Ascending aorta (tissue), 2 donors: ENCODE measurements around the gene ANKRD37. TPM values are rescaled to one million over a fixed set of nuclear protein-coding genes. Genes with fewer than 3 reads are reported as not detected.

Experiments
- DNase-seq, 2 donors: peaks; one replicate each; pipeline ENCODE4 v3.0.0-alpha.2; 2019; ENCODE audit warnings: low spot score in 2 of 2
- H3K27ac ChIP-seq, 2 donors: fragments of 200-600 bp; sonication (generic); one replicate each; pipeline ENCODE4 v1.5.1; 2016 to 2017; ENCODE audit warnings: mild to moderate bottlenecking in 1 of 2
- H3K27me3 ChIP-seq: fragments of 200-600 bp; sonication (generic); one replicate; pipeline ENCODE4 v1.5.1; 2017
- H3K36me3 ChIP-seq, 2 donors: fragments of 200-600 bp; sonication (generic); one replicate each; pipeline ENCODE4 v1.5.1; 2016
- H3K4me1 ChIP-seq, 2 donors: fragments of 200-600 bp; sonication (generic); one replicate each; pipeline ENCODE4 v1.5.1; 2016 to 2017; ENCODE audit warnings: mild to moderate bottlenecking in 1 of 2
- H3K4me3 ChIP-seq, 2 donors: fragments of 200-600 bp; sonication (generic); one replicate each; pipeline ENCODE4 v1.5.1; 2016 to 2017; ENCODE audit warnings: mild to moderate bottlenecking in 1 of 2
- H3K9me3 ChIP-seq, 2 donors: fragments of 200-600 bp; sonication (generic); one replicate each; pipeline ENCODE4 v1.5.1; 2016
- intact Hi-C: fragments of 100-400 bp; cut with DNase I; formaldehyde crosslinking; loops from one replicate; pipeline ENCODE4 v1.15.1; 2023
- total RNA-seq: library from RNA; depleted of rRNA; stranded (reverse); fragments of >200 nt; gene quantifications from one replicate; pipeline ENCODE4 v1.1.0, GENCODE V29; 2016
- TF ChIP-seq, protein P1 (sequence below), 3 experiments: fragments of 200-600 bp in 2 of 3; fragments of 450-650 bp in 1 of 3; sonication (generic) in 2 of 3; IDR thresholded peaks; one replicate each; pipeline ENCODE4 v1.5.1; 2016 to 2019; ENCODE audit warnings: antibody characterized with exemption in 3 of 3, mild to moderate bottlenecking in 1 of 3, moderate library complexity in 1 of 3

ANKRD37 gene
- total RNA-seq, 1 donor from 2014 or later = 1.9 TPM

DNA sequence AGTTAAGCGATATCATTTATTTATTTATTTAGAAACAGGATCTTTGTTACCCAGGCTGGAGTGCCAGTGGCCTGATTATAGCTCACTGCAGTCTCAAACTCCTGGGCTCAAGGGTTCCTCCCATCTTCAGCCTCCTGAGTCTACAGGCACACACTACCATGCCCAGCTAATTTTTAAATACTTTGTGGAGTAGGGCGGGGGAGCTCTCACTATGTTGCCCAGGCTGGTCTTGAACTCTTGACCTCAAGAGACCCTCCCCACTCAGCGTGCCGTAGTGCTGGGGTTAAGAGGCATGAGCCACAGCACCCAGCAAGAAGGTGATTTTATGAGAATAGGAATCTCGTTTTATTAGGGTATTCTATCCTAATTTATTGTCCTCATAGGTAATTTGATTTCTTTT is 33.0 kb downstream of the ANKRD37 start:
- TF ChIP-seq, protein P1, sequence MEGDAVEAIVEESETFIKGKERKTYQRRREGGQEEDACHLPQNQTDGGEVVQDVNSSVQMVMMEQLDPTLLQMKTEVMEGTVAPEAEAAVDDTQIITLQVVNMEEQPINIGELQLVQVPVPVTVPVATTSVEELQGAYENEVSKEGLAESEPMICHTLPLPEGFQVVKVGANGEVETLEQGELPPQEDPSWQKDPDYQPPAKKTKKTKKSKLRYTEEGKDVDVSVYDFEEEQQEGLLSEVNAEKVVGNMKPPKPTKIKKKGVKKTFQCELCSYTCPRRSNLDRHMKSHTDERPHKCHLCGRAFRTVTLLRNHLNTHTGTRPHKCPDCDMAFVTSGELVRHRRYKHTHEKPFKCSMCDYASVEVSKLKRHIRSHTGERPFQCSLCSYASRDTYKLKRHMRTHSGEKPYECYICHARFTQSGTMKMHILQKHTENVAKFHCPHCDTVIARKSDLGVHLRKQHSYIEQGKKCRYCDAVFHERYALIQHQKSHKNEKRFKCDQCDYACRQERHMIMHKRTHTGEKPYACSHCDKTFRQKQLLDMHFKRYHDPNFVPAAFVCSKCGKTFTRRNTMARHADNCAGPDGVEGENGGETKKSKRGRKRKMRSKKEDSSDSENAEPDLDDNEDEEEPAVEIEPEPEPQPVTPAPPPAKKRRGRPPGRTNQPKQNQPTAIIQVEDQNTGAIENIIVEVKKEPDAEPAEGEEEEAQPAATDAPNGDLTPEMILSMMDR (IDR thresholded peaks at IDR 0.05) = no peak
- H3K4me3 ChIP-seq = no peak overlapping the region
- DNase-seq = no peak
- no peak overlapping the region for H3K27ac ChIP-seq
- H3K9me3 ChIP-seq = no peaks in the 10 kb centered on the region
- no peaks in the 10 kb centered on the region for H3K27me3 ChIP-seq
- no peaks in the 10 kb centered on the region for H3K36me3 ChIP-seq
- intact Hi-C loops = loop anchor here (5.0 to 10.0 kb wide), 3 partner anchors 168 to 1027 kb away; partner anchors contain the start of genes CFAP97 and SNX25
- H3K4me1 ChIP-seq = no peaks in the 10 kb centered on the region

- H3K27ac ChIP-seq = no peak overlapping the region
- no peaks in the 10 kb centered on the region for H3K36me3 ChIP-seq
- DNase-seq = no peak
- H3K4me1 ChIP-seq = no peaks in the 10 kb centered on the region
- TF ChIP-seq, protein P1 (IDR thresholded peaks at IDR 0.05) = no peak
- intact Hi-C loops = no loop called here
- H3K4me3 ChIP-seq = no peak overlapping the region
- H3K27me3 ChIP-seq = no peaks in the 10 kb centered on the region
- H3K9me3 ChIP-seq = no peaks in the 10 kb centered on the region
Measured at GRCh38 chr4:185435466-185435865, 38.8 kb downstream of the ANKRD37 start.

DNA sequence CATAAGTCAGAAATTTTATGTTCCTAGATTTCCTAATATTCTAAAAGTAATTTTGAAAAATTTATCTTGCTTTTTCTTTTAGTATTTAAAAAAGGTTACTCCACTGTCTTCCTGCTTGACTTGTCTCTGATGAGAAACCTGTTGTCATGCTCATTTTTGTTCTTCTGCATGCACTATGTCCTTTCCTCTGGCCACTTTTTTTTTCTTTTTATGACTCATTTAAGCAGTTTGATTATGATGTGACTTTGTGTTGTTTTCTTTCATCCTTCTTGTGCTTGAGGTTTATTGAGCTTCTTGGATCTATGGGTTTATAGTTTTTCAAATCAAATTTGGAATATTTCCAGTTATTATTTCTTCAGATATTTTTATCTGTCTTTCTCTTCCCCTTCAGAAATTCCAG is 41.2 kb downstream of the ANKRD37 start:
- Histone ChIP-seq H3K4me3 (no peak overlapping the region), H3K9me3 (no peaks in the 10 kb centered on the region), H3K27ac (no peak overlapping the region), H3K27me3 (no peaks in the 10 kb centered on the region), H3K4me1 (no peaks in the 10 kb centered on the region), H3K36me3 (no peaks in the 10 kb centered on the region)
- TF ChIP-seq, protein P1 (IDR thresholded peaks at IDR 0.05) = no peak
- intact Hi-C loops = no loop called here
- DNase-seq = no peak

- TF ChIP-seq, protein P1 (IDR thresholded peaks at IDR 0.05) = no peak
- Histone ChIP-seq H3K27me3 (no peaks in the 10 kb centered on the region), H3K27ac (no peak overlapping the region), H3K4me3 (no peak overlapping the region), H3K4me1 (no peaks in the 10 kb centered on the region), H3K36me3 (no peaks in the 10 kb centered on the region), H3K9me3 (no peaks in the 10 kb centered on the region)
- intact Hi-C loops = no loop called here
- no peak for DNase-seq
Measured at GRCh38 chr4:185441479-185441878, 44.8 kb downstream of the ANKRD37 start.

- H3K36me3 ChIP-seq = no peaks in the 10 kb centered on the region
- no peaks in the 10 kb centered on the region for H3K9me3 ChIP-seq
- no peak overlapping the region for H3K27ac ChIP-seq
- no peak overlapping the region for H3K4me3 ChIP-seq
- TF ChIP-seq, protein P1 (IDR thresholded peaks at IDR 0.05) = no peak
- intact Hi-C loops = no loop called here
- no peak for DNase-seq
- H3K27me3 ChIP-seq = no peaks in the 10 kb centered on the region
- no peaks in the 10 kb centered on the region for H3K4me1 ChIP-seq
Measured at GRCh38 chr4:185445209-185445608, 48.6 kb downstream of the ANKRD37 start.

Other genes starting within 250 kb of the ANKRD37 start
- gene CFAP97, start 192.8 kb upstream of the ANKRD37 start, total RNA-seq = 27.7 TPM
- 18.7 TPM for gene SNX25, start 187.2 kb upstream of the ANKRD37 start, total RNA-seq
- gene LRP2BP, start 917 bp upstream of the ANKRD37 start, total RNA-seq = 0.53 TPM
- gene UFSP2, start 29.1 kb downstream of the ANKRD37 start, total RNA-seq = 8.6 TPM
- gene CCDC110, start 74.9 kb downstream of the ANKRD37 start, total RNA-seq = not detected
- gene PDLIM3, start 138.7 kb downstream of the ANKRD37 start, total RNA-seq = 445 TPM